HL-60 (cell line): ENCODE data around the gene SHANK3.

Experiments
- DNase-seq, 2 experiments: peaks; one replicate each; pipeline ENCODE4 v3.0.0-alpha.2; 2010 to 2020; ENCODE audit warnings: low read depth in 1 of 2, low spot score in 1 of 2
- H3K27ac ChIP-seq: fragments of 250-450 bp; sonication (Bioruptor Pico); replicated peaks from 2 replicates; pipeline ENCODE4 v1.5.1; 2020; ENCODE audit warnings: mild to moderate bottlenecking, moderate library complexity
- H3K27me3 ChIP-seq: fragments of 250-450 bp; sonication (Bioruptor Pico); 2 replicates; pipeline ENCODE4 v1.5.1; 2021; ENCODE audit warnings: mild to moderate bottlenecking, moderate library complexity; ENCODE audit not compliant: insufficient read depth, poor library complexity, severe bottlenecking
- H3K4me3 ChIP-seq: replicated peaks from 2 replicates; pipeline ENCODE4 v1.5.1; 2011; ENCODE audit warnings: mild to moderate bottlenecking, control low read depth, low read length; ENCODE audit not compliant: insufficient read depth
- GABPA ChIP-seq: IDR thresholded peaks from 2 replicates; pipeline ENCODE4 v1.6.1; 2012; ENCODE audit warnings: low read depth
- POLR2AphosphoS5 ChIP-seq: IDR thresholded peaks from 2 replicates; pipeline ENCODE4 v1.6.1; 2012; ENCODE audit warnings: low read depth
- SPI1 ChIP-seq: IDR thresholded peaks from 2 replicates; pipeline ENCODE4 v1.6.1; 2012; ENCODE audit warnings: low read depth, mild to moderate bottlenecking, borderline replicate concordance
- TF ChIP-seq, protein P1 (sequence below): IDR thresholded peaks from 2 replicates; pipeline ENCODE4 v1.6.1; 2012; ENCODE audit warnings: low read depth; ENCODE audit not compliant: insufficient replicate concordance
- TF ChIP-seq, protein P2 (sequence below): IDR thresholded peaks from one replicate; pipeline ENCODE4 v1.5.1; 2011; ENCODE audit warnings: low read length, control low read depth, inconsistent platforms; ENCODE audit not compliant: insufficient read depth

SHANK3 gene

DNA sequence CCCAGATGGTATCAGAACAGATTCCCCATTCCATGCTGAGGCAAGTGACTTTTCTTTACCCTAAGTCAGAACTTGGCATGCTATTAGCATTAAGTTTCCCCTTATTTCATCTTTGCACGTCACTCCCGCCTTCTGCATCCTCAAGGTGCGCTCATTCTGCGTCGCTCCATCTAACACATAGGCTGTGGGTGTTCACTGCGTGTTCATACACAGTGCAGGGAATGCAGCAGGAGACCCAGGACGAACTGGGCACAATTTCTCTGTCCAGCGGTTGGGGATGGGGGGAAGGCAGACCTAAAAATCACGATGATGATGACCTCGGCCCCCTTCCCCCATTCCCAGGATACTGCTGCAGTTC lies 45.7 kb downstream of the SHANK3 start:
- TF ChIP-seq, protein P1, sequence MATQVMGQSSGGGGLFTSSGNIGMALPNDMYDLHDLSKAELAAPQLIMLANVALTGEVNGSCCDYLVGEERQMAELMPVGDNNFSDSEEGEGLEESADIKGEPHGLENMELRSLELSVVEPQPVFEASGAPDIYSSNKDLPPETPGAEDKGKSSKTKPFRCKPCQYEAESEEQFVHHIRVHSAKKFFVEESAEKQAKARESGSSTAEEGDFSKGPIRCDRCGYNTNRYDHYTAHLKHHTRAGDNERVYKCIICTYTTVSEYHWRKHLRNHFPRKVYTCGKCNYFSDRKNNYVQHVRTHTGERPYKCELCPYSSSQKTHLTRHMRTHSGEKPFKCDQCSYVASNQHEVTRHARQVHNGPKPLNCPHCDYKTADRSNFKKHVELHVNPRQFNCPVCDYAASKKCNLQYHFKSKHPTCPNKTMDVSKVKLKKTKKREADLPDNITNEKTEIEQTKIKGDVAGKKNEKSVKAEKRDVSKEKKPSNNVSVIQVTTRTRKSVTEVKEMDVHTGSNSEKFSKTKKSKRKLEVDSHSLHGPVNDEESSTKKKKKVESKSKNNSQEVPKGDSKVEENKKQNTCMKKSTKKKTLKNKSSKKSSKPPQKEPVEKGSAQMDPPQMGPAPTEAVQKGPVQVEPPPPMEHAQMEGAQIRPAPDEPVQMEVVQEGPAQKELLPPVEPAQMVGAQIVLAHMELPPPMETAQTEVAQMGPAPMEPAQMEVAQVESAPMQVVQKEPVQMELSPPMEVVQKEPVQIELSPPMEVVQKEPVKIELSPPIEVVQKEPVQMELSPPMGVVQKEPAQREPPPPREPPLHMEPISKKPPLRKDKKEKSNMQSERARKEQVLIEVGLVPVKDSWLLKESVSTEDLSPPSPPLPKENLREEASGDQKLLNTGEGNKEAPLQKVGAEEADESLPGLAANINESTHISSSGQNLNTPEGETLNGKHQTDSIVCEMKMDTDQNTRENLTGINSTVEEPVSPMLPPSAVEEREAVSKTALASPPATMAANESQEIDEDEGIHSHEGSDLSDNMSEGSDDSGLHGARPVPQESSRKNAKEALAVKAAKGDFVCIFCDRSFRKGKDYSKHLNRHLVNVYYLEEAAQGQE = no peak
- TF ChIP-seq GABPA (no peak), POLR2AphosphoS5 (no peak), SPI1 (no peak)
- TF ChIP-seq, protein P2, sequence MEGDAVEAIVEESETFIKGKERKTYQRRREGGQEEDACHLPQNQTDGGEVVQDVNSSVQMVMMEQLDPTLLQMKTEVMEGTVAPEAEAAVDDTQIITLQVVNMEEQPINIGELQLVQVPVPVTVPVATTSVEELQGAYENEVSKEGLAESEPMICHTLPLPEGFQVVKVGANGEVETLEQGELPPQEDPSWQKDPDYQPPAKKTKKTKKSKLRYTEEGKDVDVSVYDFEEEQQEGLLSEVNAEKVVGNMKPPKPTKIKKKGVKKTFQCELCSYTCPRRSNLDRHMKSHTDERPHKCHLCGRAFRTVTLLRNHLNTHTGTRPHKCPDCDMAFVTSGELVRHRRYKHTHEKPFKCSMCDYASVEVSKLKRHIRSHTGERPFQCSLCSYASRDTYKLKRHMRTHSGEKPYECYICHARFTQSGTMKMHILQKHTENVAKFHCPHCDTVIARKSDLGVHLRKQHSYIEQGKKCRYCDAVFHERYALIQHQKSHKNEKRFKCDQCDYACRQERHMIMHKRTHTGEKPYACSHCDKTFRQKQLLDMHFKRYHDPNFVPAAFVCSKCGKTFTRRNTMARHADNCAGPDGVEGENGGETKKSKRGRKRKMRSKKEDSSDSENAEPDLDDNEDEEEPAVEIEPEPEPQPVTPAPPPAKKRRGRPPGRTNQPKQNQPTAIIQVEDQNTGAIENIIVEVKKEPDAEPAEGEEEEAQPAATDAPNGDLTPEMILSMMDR = no peak
- no peak overlapping the region for H3K27ac ChIP-seq
- no peak overlapping the region for H3K4me3 ChIP-seq
- H3K27me3 ChIP-seq = no peaks in the 10 kb centered on the region
- DNase-seq = no peak

DNA sequence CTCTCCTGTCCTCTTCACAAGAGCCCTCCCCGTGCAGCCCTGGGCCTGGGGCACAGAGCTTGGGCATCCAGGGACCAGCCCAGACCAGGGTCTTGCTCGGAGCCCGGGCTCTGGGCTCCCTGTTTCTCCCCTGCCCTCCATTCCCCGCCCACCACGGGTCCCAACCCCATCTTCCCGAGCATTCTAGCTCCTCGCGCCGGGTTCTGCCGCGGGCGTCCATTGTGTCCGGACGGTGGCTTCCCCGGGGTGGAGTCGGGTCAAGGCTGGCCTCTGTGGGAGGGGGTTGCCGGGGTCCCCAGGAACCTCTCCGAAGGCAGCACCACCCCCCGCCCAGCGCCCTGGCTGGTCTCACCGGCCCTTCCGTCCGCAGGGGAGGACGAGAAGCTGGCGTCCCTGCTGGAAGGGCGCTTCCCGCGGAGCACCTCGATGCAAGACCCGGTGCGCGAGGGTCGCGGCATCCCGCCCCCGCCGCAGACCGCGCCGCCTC lies 47.2 kb downstream of the SHANK3 start:
- H3K4me3 ChIP-seq = no peak overlapping the region
- H3K27ac ChIP-seq = no peak overlapping the region
- TF ChIP-seq, protein P1 = no peak
- TF ChIP-seq, protein P2 = no peak
- TF ChIP-seq GABPA (no peak), POLR2AphosphoS5 (no peak), SPI1 (no peak)
- no peaks in the 10 kb centered on the region for H3K27me3 ChIP-seq
- DNase-seq = no peak

DNA sequence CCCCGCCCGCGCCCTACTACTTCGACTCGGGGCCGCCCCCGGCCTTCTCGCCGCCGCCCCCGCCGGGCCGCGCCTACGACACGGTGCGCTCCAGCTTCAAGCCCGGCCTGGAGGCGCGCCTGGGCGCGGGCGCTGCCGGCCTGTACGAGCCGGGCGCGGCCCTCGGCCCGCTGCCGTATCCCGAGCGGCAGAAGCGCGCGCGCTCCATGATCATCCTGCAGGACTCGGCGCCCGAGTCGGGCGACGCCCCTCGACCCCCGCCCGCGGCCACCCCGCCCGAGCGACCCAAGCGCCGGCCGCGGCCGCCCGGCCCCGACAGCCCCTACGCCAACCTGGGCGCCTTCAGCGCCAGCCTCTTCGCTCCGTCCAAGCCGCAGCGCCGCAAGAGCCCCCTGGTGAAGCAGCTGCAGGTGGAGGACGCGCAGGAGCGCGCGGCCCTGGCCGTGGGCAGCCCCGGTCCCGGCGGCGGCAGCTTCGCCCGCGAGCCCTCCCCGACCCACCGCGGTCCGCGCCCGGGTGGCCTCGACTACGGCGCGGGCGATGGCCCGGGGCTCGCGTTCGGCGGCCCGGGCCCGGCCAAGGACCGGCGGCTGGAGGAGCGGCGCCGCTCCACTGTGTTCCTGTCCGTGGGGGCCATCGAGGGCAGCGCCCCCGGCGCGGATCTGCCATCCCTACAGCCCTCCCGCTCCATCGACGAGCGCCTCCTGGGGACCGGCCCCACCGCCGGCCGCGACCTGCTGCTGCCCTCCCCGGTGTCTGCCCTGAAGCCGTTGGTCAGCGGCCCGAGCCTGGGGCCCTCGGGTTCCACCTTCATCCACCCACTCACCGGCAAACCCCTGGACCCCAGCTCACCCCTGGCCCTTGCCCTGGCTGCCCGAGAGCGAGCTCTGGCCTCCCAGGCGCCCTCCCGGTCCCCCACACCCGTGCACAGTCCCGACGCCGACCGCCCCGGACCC lies 48.0 kb downstream of the SHANK3 start:
- H3K27me3 ChIP-seq = no peaks in the 10 kb centered on the region
- TF ChIP-seq SPI1 (no peak), POLR2AphosphoS5 (no peak), GABPA (no peak)
- TF ChIP-seq, protein P1 = no peak
- TF ChIP-seq, protein P2 = no peak
- DNase-seq = no peak
- H3K27ac ChIP-seq = no peak overlapping the region
- H3K4me3 ChIP-seq = no peak overlapping the region
